Esophagus mucosa (tissue), 1 donor: ENCODE measurements around the gene NOC2L. TPM values are rescaled to one million over a fixed set of nuclear protein-coding genes. Genes with fewer than 3 reads are reported as not detected.
"Not testable (repeated sequence)": the region's sequence is repeated elsewhere in the genome, so short reads cannot be mapped to it uniquely, and the experiment has no call there.

Source experiments
- ATAC-seq: fragments of 200-7000 bp; cut with Tn5 transposase; one replicate; pipeline ENCODE4 v1.9.1; 2020
- total RNA-seq: library from RNA; stranded (reverse); gene quantifications from one replicate; pipeline ENCODE4 v1.2.4, GENCODE V29; 2023
- donor health status: DM: yes; HTN: yes; CAD: no.

Gene NOC2L
- total RNA-seq, 1 donor from 2014 or later, result 68.1 TPM

DNA sequence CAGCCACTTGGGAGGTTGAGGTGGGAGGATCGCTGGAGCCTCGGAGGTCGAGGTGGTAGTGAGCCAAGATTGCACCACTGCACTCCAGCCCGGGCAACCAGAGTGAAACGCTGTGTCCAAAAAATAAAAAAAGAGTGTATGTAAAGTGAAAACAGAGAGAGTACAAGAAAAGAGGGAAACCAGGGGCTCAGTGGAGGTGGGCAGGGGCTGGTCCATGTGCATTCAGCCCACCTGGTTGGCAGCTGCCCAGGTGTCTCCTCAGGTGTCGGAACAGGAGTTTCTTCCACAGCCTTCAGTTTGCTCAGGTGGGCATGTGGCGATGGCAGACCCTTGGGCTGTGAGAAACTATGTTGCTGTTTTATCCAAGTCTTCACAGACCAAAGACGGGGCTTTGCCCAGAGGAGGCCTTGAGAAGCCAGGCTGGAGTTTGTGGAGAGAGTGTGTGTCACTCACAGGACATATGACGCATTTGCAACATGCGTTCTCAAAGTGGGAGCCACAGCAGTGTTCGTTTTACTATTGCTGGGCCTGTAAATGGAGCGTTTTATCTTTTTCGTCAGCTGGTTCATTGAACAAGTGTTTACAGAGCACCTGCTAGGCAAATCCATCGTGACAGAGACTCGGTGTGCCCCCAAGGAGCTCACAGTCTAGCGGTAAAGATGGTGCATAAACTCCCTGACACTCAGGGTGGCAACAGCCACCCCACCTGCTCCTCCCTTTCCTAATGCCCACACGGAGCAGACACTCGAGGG lies 57.8 kb downstream of the NOC2L start:
- no peak for ATAC-seq

GRCh38 chr1:899636-900317 lies 59.3 kb downstream of the NOC2L start:
- no peak for ATAC-seq

DNA sequence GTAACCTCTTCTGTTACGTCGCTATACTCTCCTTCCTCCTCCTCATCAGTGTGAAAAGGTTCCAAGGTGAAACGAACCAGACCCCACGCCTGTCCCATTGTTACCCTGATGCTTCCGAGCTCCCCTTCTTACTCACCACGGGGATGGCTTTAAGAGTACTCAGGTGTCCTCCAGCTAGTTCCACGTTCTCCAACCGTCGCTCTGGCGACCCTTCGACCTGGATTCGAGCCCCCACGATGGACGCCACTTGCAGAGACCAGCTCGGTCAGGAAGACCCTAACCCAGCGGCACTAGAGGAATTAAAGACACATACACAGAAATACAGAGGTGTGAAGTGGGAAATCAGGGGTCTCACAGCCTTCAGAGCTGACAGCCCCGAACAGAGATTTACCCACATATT lies 61.1 kb downstream of the NOC2L start:
- not testable (repeated sequence) for ATAC-seq

DNA sequence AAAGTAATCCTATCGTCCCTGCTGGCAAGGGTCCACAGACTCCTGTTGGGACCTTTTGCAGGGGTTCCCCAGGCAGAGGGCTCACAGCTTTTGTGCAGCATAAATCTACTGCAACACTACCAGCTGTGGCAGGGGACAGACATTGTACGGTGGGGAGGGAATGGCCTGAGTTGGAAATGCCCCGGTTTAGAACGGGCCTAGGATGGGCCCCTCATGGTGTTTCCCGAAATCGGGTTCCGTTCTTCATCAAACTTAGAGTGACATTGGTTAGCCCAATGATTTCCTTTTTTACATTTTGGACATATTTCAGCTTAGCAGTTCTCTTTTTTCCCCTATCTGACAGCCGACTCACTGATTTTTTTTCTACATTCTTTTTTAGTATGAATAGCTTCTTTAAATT lies 61.8 kb downstream of the NOC2L start:
- no peak for ATAC-seq

Other genes starting within 250 kb of the NOC2L start
- 0.52 TPM for gene SAMD11, start 35.3 kb downstream of the NOC2L start, total RNA-seq
- 5.8 TPM for gene KLHL17, start 1.3 kb upstream of the NOC2L start, total RNA-seq
- 26.4 TPM for gene PLEKHN1, start 7.2 kb upstream of the NOC2L start, total RNA-seq
- gene PERM1, start 22.8 kb upstream of the NOC2L start, total RNA-seq, result not detected
- gene HES4, start 40.8 kb upstream of the NOC2L start, total RNA-seq, result 15.7 TPM
- 12.1 TPM for gene ISG15, start 54.2 kb upstream of the NOC2L start, total RNA-seq
- 41.0 TPM for gene AGRN, start 60.9 kb upstream of the NOC2L start, total RNA-seq
- gene RNF223, start 115.0 kb upstream of the NOC2L start, total RNA-seq, result 22.3 TPM
- 9.4 TPM for gene C1orf159, start 156.8 kb upstream of the NOC2L start, total RNA-seq
- 1.0 TPM for gene TTLL10, start 214.6 kb upstream of the NOC2L start, total RNA-seq
- gene TNFRSF18, start 247.3 kb upstream of the NOC2L start, total RNA-seq, result 16.3 TPM